Endothelial cell of umbilical vein (primary cell): ENCODE results near the gene ROBO2. TPM values are rescaled to one million over a fixed set of nuclear protein-coding genes. Genes with fewer than 3 reads are reported as not detected.

Source experiments
- BruUV-seq: library from RNA; stranded (reverse); fragments of 400-500 nt; replicated peaks from 2 replicates; lab custom pipeline; 2021; lab: Mats Ljungman, UMichigan
- CTCF ChIA-PET: fragments of 300-600, 350-600 bp; sonication (Branson Sonifier 250); formaldehyde crosslinking; loops from one replicate; lab custom pipeline; 2021; ENCODE audit warnings: antibody characterized with exemption, inconsistent platforms; lab: Charles Lee
- POLR2A ChIA-PET: fragments of 300-600, 350-600 bp; sonication (Branson Sonifier 250); formaldehyde crosslinking; loops from one replicate; lab custom pipeline; 2021; ENCODE audit warnings: antibody characterized with exemption, inconsistent platforms; lab: Charles Lee
- DNase-seq: peaks from one replicate; pipeline ENCODE4 v3.0.0-alpha.2; 2011; ENCODE audit warnings: low read depth, low spot score
- FAIRE-seq: peaks from 2 replicates; lab custom pipeline; 2011; peaks lifted over from hg19 to GRCh38; lab: Jason Lieb, UNC
- H2AFZ ChIP-seq: 2 replicates; pipeline ENCODE4 v1.6.0; 2012; ENCODE audit warnings: low read depth, low read length, control low read depth, inconsistent platforms
- H3K27ac ChIP-seq: 2 replicates; pipeline ENCODE4 v1.5.1; 2011; ENCODE audit warnings: low read depth, mild to moderate bottlenecking, control low read depth, low read length, moderate library complexity; ENCODE audit not compliant: insufficient read depth
- H3K27me3 ChIP-seq, 2 experiments: 2 replicates each; pipeline versions ENCODE4 v1.6.0 to v1.6.1; 2011; ENCODE audit warnings: low read length in 2 of 2, mixed read lengths in 1 of 2; ENCODE audit not compliant: control insufficient read depth in 2 of 2, insufficient read depth in 2 of 2
- H3K36me3 ChIP-seq, 2 experiments: 2 replicates in 1 of 2; 3 replicates in 1 of 2; pipeline ENCODE4 v1.5.1; 2011; ENCODE audit warnings: low read length in 2 of 2, mild to moderate bottlenecking in 1 of 2, moderate library complexity in 1 of 2; ENCODE audit not compliant: control insufficient read depth in 2 of 2, insufficient read depth in 2 of 2; ENCODE audit errors: extremely low read depth in 1 of 2
- H3K4me1 ChIP-seq: 3 replicates; pipeline ENCODE4 v1.5.1; 2011; ENCODE audit warnings: mild to moderate bottlenecking, low read length; ENCODE audit not compliant: control insufficient read depth, insufficient read depth; ENCODE audit errors: extremely low read depth
- H3K4me2 ChIP-seq: 2 replicates; pipeline ENCODE4 v1.6.1; 2011; ENCODE audit warnings: low read length, control low read depth, mixed read lengths; ENCODE audit not compliant: insufficient read depth
- H3K4me3 ChIP-seq, 3 experiments: fragments of 200-600 bp in 1 of 3; sonication (generic), shearing (Covaris generic) in 1 of 3; replicated peaks in 1 of 3; 2 replicates each; pipeline ENCODE4 v1.5.1; 2011 to 2016; ENCODE audit warnings: control low read depth in 3 of 3, low read length in 3 of 3, mild to moderate bottlenecking in 2 of 3, inconsistent platforms in 1 of 3, low read depth in 1 of 3, moderate library complexity in 1 of 3; ENCODE audit not compliant: insufficient read depth in 1 of 3
- H3K79me2 ChIP-seq: 2 replicates; pipeline ENCODE4 v1.6.0; 2012; ENCODE audit warnings: low read length, inconsistent platforms; ENCODE audit not compliant: control insufficient read depth, insufficient read depth
- H3K9ac ChIP-seq: replicated peaks from 2 replicates; pipeline ENCODE3; 2011; ENCODE audit warnings: low read length, control low read depth; ENCODE audit not compliant: insufficient read depth; ENCODE audit errors: extremely low read depth
- H3K9me1 ChIP-seq: replicated peaks from 3 replicates; pipeline ENCODE4 v1.6.0; 2011; ENCODE audit warnings: mild to moderate bottlenecking, low read length; ENCODE audit not compliant: control insufficient read depth, insufficient read depth; ENCODE audit errors: extremely low read depth
- H3K9me3 ChIP-seq: replicated peaks from 2 replicates; pipeline ENCODE4 v1.5.1; 2012; ENCODE audit warnings: low read length, inconsistent platforms; ENCODE audit not compliant: control insufficient read depth, insufficient read depth
- H4K20me1 ChIP-seq: replicated peaks from 2 replicates; pipeline ENCODE3; 2011; ENCODE audit warnings: mild to moderate bottlenecking, low read length; ENCODE audit not compliant: control insufficient read depth, insufficient read depth; ENCODE audit errors: extremely low read depth
- CTCF ChIP-seq, 2 donors: IDR thresholded peaks; 1 replicate in 1 of 2; 2 replicates in 1 of 2; pipeline ENCODE4 v1.5.1; 2011; ENCODE audit warnings: low read length in 2 of 2, mild to moderate bottlenecking in 2 of 2, moderate library complexity in 2 of 2, control low read depth in 1 of 2, inconsistent platforms in 1 of 2, low read depth in 1 of 2; ENCODE audit not compliant: insufficient read depth in 1 of 2; ENCODE audit errors: extremely low read depth in 1 of 2
- EZH2 ChIP-seq: IDR thresholded peaks from 2 replicates; pipeline ENCODE4 v1.6.1; 2012; ENCODE audit warnings: borderline replicate concordance, low read depth, mild to moderate bottlenecking, moderate library complexity, low read length, inconsistent platforms; ENCODE audit not compliant: severe bottlenecking
- FOS ChIP-seq: IDR thresholded peaks from 2 replicates; pipeline ENCODE4 v1.6.1; 2011; ENCODE audit warnings: mild to moderate bottlenecking, low read length, moderate library complexity, borderline replicate concordance; ENCODE audit not compliant: insufficient read depth
- GATA2 ChIP-seq: IDR thresholded peaks from 2 replicates; pipeline ENCODE4 v1.7.0; 2011; ENCODE audit warnings: low read depth, mild to moderate bottlenecking, moderate library complexity, mixed read lengths, low read length; ENCODE audit not compliant: insufficient read length, insufficient read depth
- JUN ChIP-seq: IDR thresholded peaks from 2 replicates; pipeline ENCODE4 v1.6.1; 2011; ENCODE audit warnings: borderline replicate concordance, low read depth; ENCODE audit not compliant: insufficient read length, insufficient read depth
- MYC ChIP-seq: IDR thresholded peaks from one replicate; pipeline ENCODE4 v1.6.1; 2011; ENCODE audit warnings: mild to moderate bottlenecking, low read depth, low read length
- POLR2A ChIP-seq: IDR thresholded peaks from 2 replicates; pipeline ENCODE4 v1.6.1; 2012; ENCODE audit warnings: low read depth, mild to moderate bottlenecking, control low read depth, low read length
- POLR2AphosphoS5 ChIP-seq: IDR thresholded peaks from 2 replicates; pipeline ENCODE4 v1.6.1; 2012; ENCODE audit warnings: low read depth, mild to moderate bottlenecking, control low read depth, low read length, moderate library complexity; ENCODE audit not compliant: insufficient read depth
- dilution Hi-C: fragments of 300-500 bp; cut with MboI; formaldehyde crosslinking; loops from one replicate; pipeline ENCODE4 v1.15.0; 2019; ENCODE audit warnings: low sequenced_read_pairs; ENCODE audit not compliant: extremely low pct_ligation_motif_present
- intact Hi-C: fragments of 100-400 bp; cut with micrococcal nuclease; formaldehyde crosslinking; loops from one replicate; pipeline ENCODE4 v1.10.0; 2022
- polyA plus RNA-seq, 4 experiments: library from polyadenylated mRNA; depleted of rRNA in 3 of 4; stranded (reverse) in 3 of 4; unstranded in 1 of 4; fragments of >200 nt; gene quantifications; 2 replicates each; pipeline versions ENCODE4 v1.2.1 to v1.2.3, GENCODE V29; 2011 to 2012; ENCODE audit warnings: missing spikeins in 1 of 4
- total RNA-seq: library from RNA; stranded (reverse); gene quantifications from 2 replicates; pipeline ENCODE4 v1.2.3, GENCODE V29; 2021
- TF ChIP-seq, protein P1 (sequence below): IDR thresholded peaks from 2 replicates; pipeline ENCODE4 v1.6.1; 2011; ENCODE audit not compliant: insufficient read depth, insufficient read length

ROBO2 gene
- total and polyA plus RNA-seq, 2 donors (not counting 3 experiments of a cell fraction or from before 2014, with no cell fraction given): not detected

DNA sequence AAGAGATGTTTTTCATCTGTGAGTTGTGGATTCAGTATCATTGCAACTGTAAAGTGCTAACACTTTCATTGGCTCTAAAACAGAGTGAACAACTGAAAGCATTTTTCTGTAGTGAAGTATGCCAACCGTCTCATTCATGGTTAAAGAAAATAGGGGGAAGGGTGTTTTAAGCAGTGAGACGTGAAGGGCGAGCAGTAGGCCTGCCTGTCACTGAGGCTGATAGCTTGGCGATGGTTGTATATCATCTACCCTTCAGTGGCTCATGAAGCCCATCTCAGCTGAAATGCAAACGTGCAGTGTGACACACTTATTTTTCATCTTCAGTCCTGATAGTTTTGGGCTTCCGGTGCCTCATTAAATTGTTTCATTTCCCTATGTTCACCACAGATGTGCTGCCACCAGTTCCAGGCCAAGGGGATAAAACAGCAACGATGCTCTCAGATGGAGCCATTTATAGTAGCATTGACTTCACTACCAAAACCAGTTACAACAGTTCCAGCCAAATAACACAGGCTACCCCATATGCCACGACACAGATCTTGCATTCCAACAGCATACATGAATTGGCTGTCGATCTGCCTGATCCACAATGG is 562.0 kb downstream of the ROBO2 start:
- FAIRE-seq: no peak
- POLR2A ChIA-PET: no interaction called here
- H3K27ac ChIP-seq: no peak overlapping the region

GRCh38 chr3:77602722-77603121 is 562.8 kb downstream of the ROBO2 start:
- Histone ChIP-seq H2AFZ (no peak overlapping the region), H3K9me1 (no peaks in the 10 kb centered on the region), H3K36me3 (no peaks in the 10 kb centered on the region), H3K4me1 (no peaks in the 10 kb centered on the region), H3K27me3 (no peaks in the 10 kb centered on the region), H3K9me3 (no peaks in the 10 kb centered on the region), H3K79me2 (no peaks in the 10 kb centered on the region), H3K27ac (no peak overlapping the region), H3K9ac (no peak overlapping the region), H3K4me2 (no peak overlapping the region), H3K4me3 (no peak overlapping the region), H4K20me1 (no peaks in the 10 kb centered on the region)
- CTCF ChIA-PET: no interaction called here
- FAIRE-seq (no peak), DNase-seq (no peak)
- TF ChIP-seq POLR2AphosphoS5 (no peak), POLR2A (no peak), GATA2 (no peak), MYC (no peak), FOS (no peak), JUN (no peak), CTCF (IDR thresholded peaks at IDR 0.05; ENCODE audit: extremely low read depth in 1 of 2, insufficient read depth in 1 of 2, low read depth in 1 of 2, low read length in 2 of 2) (no peak), EZH2 (no peak)
- TF ChIP-seq, protein P1, sequence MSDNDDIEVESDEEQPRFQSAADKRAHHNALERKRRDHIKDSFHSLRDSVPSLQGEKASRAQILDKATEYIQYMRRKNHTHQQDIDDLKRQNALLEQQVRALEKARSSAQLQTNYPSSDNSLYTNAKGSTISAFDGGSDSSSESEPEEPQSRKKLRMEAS: no peak
- no TSS peak for BruUV-seq
- POLR2A ChIA-PET: interaction anchor here (0.6 kb wide), 1 partner anchor 89 kb away, joined by 4 read pairs; no protein-coding TSS in a partner anchor
- intact Hi-C loops (no loop called here), dilution Hi-C loops (no loop called here)

More for the DNA sequence above, 562.0 kb downstream of the ROBO2 start:
- no peaks in the 10 kb centered on the region for H3K27me3 ChIP-seq
- TF ChIP-seq GATA2: no peak
- TF ChIP-seq POLR2AphosphoS5: no peak
- TF ChIP-seq EZH2: no peak
- no peak for DNase-seq
- BruUV-seq: no TSS peak
- H4K20me1 ChIP-seq: no peaks in the 10 kb centered on the region
- dilution Hi-C loops (no loop called here), intact Hi-C loops (no loop called here)
- H3K79me2 ChIP-seq: no peaks in the 10 kb centered on the region
- H3K36me3 ChIP-seq: no peaks in the 10 kb centered on the region
- CTCF ChIA-PET: interaction anchor here (0.7 to 1.2 kb wide), 3 partner anchors 8 to 15 kb away, joined by 3 to 4 read pairs (median 3); no protein-coding TSS in a partner anchor
- no peaks in the 10 kb centered on the region for H3K9me3 ChIP-seq
- no peak overlapping the region for H3K4me2 ChIP-seq
- H2AFZ ChIP-seq: no peak overlapping the region
- H3K4me1 ChIP-seq: no peaks in the 10 kb centered on the region
- no peak overlapping the region for H3K4me3 ChIP-seq
- H3K9ac ChIP-seq: no peak overlapping the region
- H3K9me1 ChIP-seq: no peaks in the 10 kb centered on the region
